ENCODE measurements around the gene ITPR2.

Gene ITPR2

GRCh38 chr12:26717757-26718156, 115.2 kb downstream of the ITPR2 start:
- no peaks in the 10 kb centered on the region for H3K4me1 Mint-ChIP-seq (ENCODE audit: low read depth)
- no peak overlapping the region for H3K27ac Mint-ChIP-seq
- peaks cover 20% of the 10 kb centered on the region for H3K36me3 Mint-ChIP-seq (ENCODE audit: low read depth)
- H3K4me3 Mint-ChIP-seq = no peak overlapping the region
- H3K9me3 Mint-ChIP-seq = no peaks in the 10 kb centered on the region
- H3K27me3 Mint-ChIP-seq (ENCODE audit: low read depth) = no peaks in the 10 kb centered on the region

GRCh38 chr12:26715232-26715631, 117.8 kb downstream of the ITPR2 start:
- no peaks in the 10 kb centered on the region for H3K27me3 Mint-ChIP-seq (ENCODE audit: low read depth)
- H3K4me3 Mint-ChIP-seq = no peak overlapping the region
- peaks cover 2% of the 10 kb centered on the region for H3K4me1 Mint-ChIP-seq (ENCODE audit: low read depth)
- peaks cover 24% of the 10 kb centered on the region for H3K36me3 Mint-ChIP-seq (ENCODE audit: low read depth)
- H3K27ac Mint-ChIP-seq = no peak overlapping the region
- H3K9me3 Mint-ChIP-seq = no peaks in the 10 kb centered on the region

- peaks cover 2% of the 10 kb centered on the region for H3K4me1 Mint-ChIP-seq (ENCODE audit: low read depth)
- no peak overlapping the region for H3K4me3 Mint-ChIP-seq
- no peaks in the 10 kb centered on the region for H3K27me3 Mint-ChIP-seq (ENCODE audit: low read depth)
- no peaks in the 10 kb centered on the region for H3K9me3 Mint-ChIP-seq
- peaks cover 24% of the 10 kb centered on the region for H3K36me3 Mint-ChIP-seq (ENCODE audit: low read depth)
- no peak overlapping the region for H3K27ac Mint-ChIP-seq
Observed at GRCh38 chr12:26713885-26714383, 119.1 kb downstream of the ITPR2 start.

GRCh38 chr12:26712892-26713291, 120.1 kb downstream of the ITPR2 start:
- Mint-ChIP-seq H3K27me3 (ENCODE audit: low read depth) (no peaks in the 10 kb centered on the region), H3K4me3 (no peak overlapping the region), H3K27ac (no peak overlapping the region), H3K9me3 (peaks cover 4% of the 10 kb centered on the region), H3K4me1 (ENCODE audit: low read depth) (peaks cover 2% of the 10 kb centered on the region), H3K36me3 (ENCODE audit: low read depth) (peaks cover 30% of the 10 kb centered on the region)

GRCh38 chr12:26711569-26711968, 121.4 kb downstream of the ITPR2 start:
- Mint-ChIP-seq H3K4me1 (ENCODE audit: low read depth) (peaks cover 2% of the 10 kb centered on the region), H3K27me3 (ENCODE audit: low read depth) (no peaks in the 10 kb centered on the region), H3K9me3 (peaks cover 4% of the 10 kb centered on the region), H3K27ac (no peak overlapping the region), H3K4me3 (no peak overlapping the region), H3K36me3 (ENCODE audit: low read depth) (peaks cover 28% of the 10 kb centered on the region)

- Mint-ChIP-seq H3K4me1 (ENCODE audit: low read depth) (peaks cover 2% of the 10 kb centered on the region), H3K36me3 (ENCODE audit: low read depth) (peaks cover 25% of the 10 kb centered on the region), H3K4me3 (no peak overlapping the region), H3K27ac (no peak overlapping the region), H3K27me3 (ENCODE audit: low read depth) (no peaks in the 10 kb centered on the region), H3K9me3 (peaks cover 4% of the 10 kb centered on the region)
Observed at GRCh38 chr12:26711072-26711471, 121.9 kb downstream of the ITPR2 start.

- no peak overlapping the region for H3K4me3 Mint-ChIP-seq
- peaks cover 4% of the 10 kb centered on the region for H3K9me3 Mint-ChIP-seq
- H3K27ac Mint-ChIP-seq = no peak overlapping the region
- H3K27me3 Mint-ChIP-seq (ENCODE audit: low read depth) = no peaks in the 10 kb centered on the region
- H3K36me3 Mint-ChIP-seq (ENCODE audit: low read depth) = peaks cover 11% of the 10 kb centered on the region
- H3K4me1 Mint-ChIP-seq (ENCODE audit: low read depth) = no peaks in the 10 kb centered on the region
Observed at GRCh38 chr12:26705851-26706250, 127.1 kb downstream of the ITPR2 start.

GRCh38 chr12:26704684-26705460, 128.1 kb downstream of the ITPR2 start:
- Mint-ChIP-seq H3K4me1 (ENCODE audit: low read depth) (no peaks in the 10 kb centered on the region), H3K27ac (no peak overlapping the region), H3K36me3 (ENCODE audit: low read depth) (peaks cover 8% of the 10 kb centered on the region), H3K27me3 (ENCODE audit: low read depth) (no peaks in the 10 kb centered on the region), H3K4me3 (no peak overlapping the region), H3K9me3 (peaks cover 4% of the 10 kb centered on the region)

- H3K4me3 Mint-ChIP-seq = no peak overlapping the region
- H3K4me1 Mint-ChIP-seq (ENCODE audit: low read depth) = no peaks in the 10 kb centered on the region
- peaks cover 9% of the 10 kb centered on the region for H3K36me3 Mint-ChIP-seq (ENCODE audit: low read depth)
- no peaks in the 10 kb centered on the region for H3K27me3 Mint-ChIP-seq (ENCODE audit: low read depth)
- no peak overlapping the region for H3K27ac Mint-ChIP-seq
- H3K9me3 Mint-ChIP-seq = peaks cover 4% of the 10 kb centered on the region
Observed at GRCh38 chr12:26704214-26704613, 128.8 kb downstream of the ITPR2 start.

- no peaks in the 10 kb centered on the region for H3K4me1 Mint-ChIP-seq (ENCODE audit: low read depth)
- peaks cover 12% of the 10 kb centered on the region for H3K36me3 Mint-ChIP-seq (ENCODE audit: low read depth)
- H3K27ac Mint-ChIP-seq = no peak overlapping the region
- no peaks in the 10 kb centered on the region for H3K27me3 Mint-ChIP-seq (ENCODE audit: low read depth)
- no peak overlapping the region for H3K4me3 Mint-ChIP-seq
- H3K9me3 Mint-ChIP-seq = no peaks in the 10 kb centered on the region
Observed at GRCh38 chr12:26702741-26703140, 130.3 kb downstream of the ITPR2 start.

- no peak overlapping the region for H3K27ac Mint-ChIP-seq
Observed at GRCh38 chr12:26701604-26702215, 131.3 kb downstream of the ITPR2 start.

GRCh38 chr12:26700430-26700829, 132.6 kb downstream of the ITPR2 start:
- H3K4me3 Mint-ChIP-seq = no peak overlapping the region
- no peak overlapping the region for H3K27ac Mint-ChIP-seq
- peaks cover 29% of the 10 kb centered on the region for H3K36me3 Mint-ChIP-seq (ENCODE audit: low read depth)
- no peaks in the 10 kb centered on the region for H3K27me3 Mint-ChIP-seq (ENCODE audit: low read depth)
- H3K9me3 Mint-ChIP-seq = no peaks in the 10 kb centered on the region
- H3K4me1 Mint-ChIP-seq (ENCODE audit: low read depth) = peaks cover 4% of the 10 kb centered on the region

More at GRCh38 chr12:26701604-26702215, 131.3 kb downstream of the ITPR2 start:
- peaks cover 19% of the 10 kb centered on the region for H3K36me3 Mint-ChIP-seq (ENCODE audit: low read depth)
- no peaks in the 10 kb centered on the region for H3K27me3 Mint-ChIP-seq (ENCODE audit: low read depth)
- H3K9me3 Mint-ChIP-seq = no peaks in the 10 kb centered on the region
- H3K4me1 Mint-ChIP-seq (ENCODE audit: low read depth) = peaks cover 4% of the 10 kb centered on the region
- H3K4me3 Mint-ChIP-seq = no peak overlapping the region

GRCh38 chr12:26699237-26699636, 133.8 kb downstream of the ITPR2 start:
- H3K9me3 Mint-ChIP-seq = no peaks in the 10 kb centered on the region
- peaks cover 37% of the 10 kb centered on the region for H3K36me3 Mint-ChIP-seq (ENCODE audit: low read depth)
- no peak overlapping the region for H3K27ac Mint-ChIP-seq
- H3K4me3 Mint-ChIP-seq = no peak overlapping the region
- peaks cover 4% of the 10 kb centered on the region for H3K4me1 Mint-ChIP-seq (ENCODE audit: low read depth)
- H3K27me3 Mint-ChIP-seq (ENCODE audit: low read depth) = no peaks in the 10 kb centered on the region

- H3K4me3 Mint-ChIP-seq = no peak overlapping the region
- no peak overlapping the region for H3K27ac Mint-ChIP-seq
- H3K9me3 Mint-ChIP-seq = no peaks in the 10 kb centered on the region
- no peaks in the 10 kb centered on the region for H3K27me3 Mint-ChIP-seq (ENCODE audit: low read depth)
- H3K4me1 Mint-ChIP-seq (ENCODE audit: low read depth) = peaks cover 4% of the 10 kb centered on the region
- H3K36me3 Mint-ChIP-seq (ENCODE audit: low read depth) = peaks cover 42% of the 10 kb centered on the region
Observed at GRCh38 chr12:26698186-26698585, 134.8 kb downstream of the ITPR2 start.

- Mint-ChIP-seq H3K9me3 (no peaks in the 10 kb centered on the region), H3K4me1 (ENCODE audit: low read depth) (peaks cover 4% of the 10 kb centered on the region), H3K27ac (no peak overlapping the region), H3K36me3 (ENCODE audit: low read depth) (peaks cover 45% of the 10 kb centered on the region), H3K27me3 (ENCODE audit: low read depth) (no peaks in the 10 kb centered on the region), H3K4me3 (no peak overlapping the region)
Observed at GRCh38 chr12:26697217-26697616, 135.8 kb downstream of the ITPR2 start.
